SH-SY5Y (cell line): ENCODE data around the gene TVP23A.

Experiments
- GATA2 ChIP-seq: IDR thresholded peaks from 2 replicates; pipeline ENCODE4 v1.6.1; 2011; ENCODE audit warnings: mild to moderate bottlenecking, low read depth, low read length
- GATA3 ChIP-seq: IDR thresholded peaks from 2 replicates; pipeline ENCODE4 v1.6.1; 2011; ENCODE audit warnings: low read depth, mild to moderate bottlenecking, low read length, moderate library complexity

The TVP23A gene

DNA sequence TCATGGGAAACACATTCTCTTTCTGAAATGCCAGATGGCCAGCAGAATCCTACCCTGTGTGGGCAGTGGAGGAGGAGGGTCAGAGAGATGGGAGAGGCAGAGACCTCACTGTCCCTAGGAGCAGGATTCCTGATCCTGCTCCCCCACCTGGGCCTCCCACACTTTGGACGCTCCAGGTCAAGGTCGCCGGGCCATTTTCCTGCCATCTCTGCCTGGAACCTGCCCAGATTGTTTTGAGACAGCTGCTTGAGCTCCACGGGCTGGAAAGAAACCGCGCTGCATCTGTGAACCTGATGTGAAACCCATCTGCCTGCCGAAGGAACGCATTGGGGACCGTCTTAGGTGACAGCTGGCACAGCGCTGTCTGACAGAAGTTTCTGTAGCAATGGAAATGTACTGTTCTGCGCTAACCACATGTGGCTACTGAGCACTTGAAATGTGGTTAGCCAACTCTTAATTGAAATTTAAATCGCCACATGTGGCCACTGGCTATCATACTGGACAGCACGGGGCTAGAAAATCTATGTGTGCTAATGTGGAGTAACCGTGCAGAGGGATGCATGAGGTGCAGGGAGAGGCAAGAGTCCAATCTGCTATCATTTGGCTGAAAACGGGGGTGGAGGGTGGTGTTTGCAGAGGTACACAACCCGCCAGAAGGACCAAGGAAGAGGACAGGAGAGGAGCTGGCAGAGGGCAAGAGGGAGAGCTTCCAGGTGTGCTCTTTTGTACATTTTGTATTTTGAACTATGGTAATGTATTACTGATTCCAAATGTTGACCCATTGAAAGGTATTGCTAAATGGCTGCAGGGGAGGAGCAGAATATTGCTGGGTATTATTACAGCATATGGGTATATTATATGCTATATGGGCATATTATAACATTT is 90.3 kb downstream of the TVP23A start:
- TF ChIP-seq GATA2 (no peak), GATA3 (no peak)
